ENCODE data around the gene GPR137.

GPR137 gene

DNA sequence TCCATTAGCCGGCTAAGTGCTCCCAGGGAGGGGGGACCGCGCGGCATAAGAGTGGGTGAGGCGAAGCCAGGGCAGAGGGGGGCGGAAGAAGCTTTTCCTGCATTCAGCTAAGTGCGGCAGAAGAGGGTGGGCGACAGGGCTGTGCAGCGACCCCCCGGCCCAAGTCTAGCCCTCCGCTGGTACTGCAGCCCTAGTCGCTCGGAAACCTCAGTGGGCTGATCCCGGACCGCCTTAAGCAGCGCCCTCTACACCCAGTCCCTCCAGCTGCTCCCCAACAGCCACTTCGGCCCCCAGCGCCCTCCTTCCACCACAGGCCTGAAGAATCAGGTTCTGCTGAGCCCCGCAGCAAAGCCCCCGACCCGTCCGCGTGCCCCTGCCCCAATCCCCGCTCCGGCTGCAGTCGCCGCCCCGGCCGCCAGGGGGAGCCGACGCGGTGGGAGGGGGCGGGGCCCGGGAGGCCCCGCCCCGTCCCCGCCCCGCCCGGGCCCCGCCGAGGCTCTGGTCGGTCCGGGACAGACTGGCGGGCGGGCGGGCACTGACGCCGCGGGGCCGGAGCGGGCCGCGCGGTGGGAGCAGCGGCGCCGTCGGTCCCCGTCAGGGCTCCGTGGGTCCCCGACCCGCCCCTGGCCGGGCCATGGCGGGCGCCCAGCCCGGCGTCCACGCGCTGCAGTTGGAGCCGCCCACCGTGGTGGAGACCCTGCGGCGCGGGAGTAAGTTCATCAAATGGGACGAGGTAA, 34.5 kb upstream of the GPR137 start, which contains the start of gene PLCB3:
Gene PLCB3, plus strand, starts transcription at position 515 of the 737 bp plus-strand sequence. Its CDS starts 120 bp downstream, at position 635.
- Histone ChIP-seq H3K9ac (ENCODE audit: insufficient read length) (peak within 1 kb of the TSS; percentile 83), H3K9me3 (ENCODE audit: low read depth, low read length) (no peaks in the 10 kb centered on the region), H3K4me3 (peak within 1 kb of the TSS; percentile 94), H3K27ac (no peak within 1 kb of the TSS), H3K36me3 (ENCODE audit: insufficient read depth, low read length) (peaks cover 10% of the 10 kb centered on the region; the same call in 1 of the 2 replicates)
- no peak for DNase-seq (ENCODE audit: low read depth, low spot score)
- TF ChIP-seq EZH2 (IDR thresholded peaks at IDR 0.05) (no peak), POLR2AphosphoS5 (IDR thresholded peaks at IDR 0.05; ENCODE audit: borderline replicate concordance, low read depth, low read length) (peak; percentile 64; the same call in 1 of the 2 replicates)

DNA sequence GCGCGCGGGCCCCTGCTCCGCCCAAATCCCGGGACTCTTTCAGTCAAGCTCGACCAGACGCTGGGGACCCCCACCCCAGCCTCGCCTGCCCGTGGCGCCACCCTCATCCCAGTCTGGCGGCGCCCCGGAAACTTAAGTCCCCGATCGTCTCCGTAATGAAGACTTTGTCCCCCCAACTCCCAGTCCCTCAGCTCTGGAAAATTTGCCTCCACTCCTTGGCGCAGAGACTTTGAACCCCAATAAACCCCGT, 34.0 kb upstream of the GPR137 start:
- no peak for TF ChIP-seq EZH2 (IDR thresholded peaks at IDR 0.05)
- Histone ChIP-seq H3K27ac (no peak overlapping the region), H3K36me3 (ENCODE audit: insufficient read depth, low read length) (peaks cover 15% of the 10 kb centered on the region; the same call in 1 of the 2 replicates), H3K9ac (ENCODE audit: insufficient read length) (peak overlapping the region; percentile 83), H3K9me3 (ENCODE audit: low read depth, low read length) (no peaks in the 10 kb centered on the region), H3K4me3 (peak overlapping the region; percentile 94)
- no peak for DNase-seq (ENCODE audit: low read depth, low spot score)

DNA sequence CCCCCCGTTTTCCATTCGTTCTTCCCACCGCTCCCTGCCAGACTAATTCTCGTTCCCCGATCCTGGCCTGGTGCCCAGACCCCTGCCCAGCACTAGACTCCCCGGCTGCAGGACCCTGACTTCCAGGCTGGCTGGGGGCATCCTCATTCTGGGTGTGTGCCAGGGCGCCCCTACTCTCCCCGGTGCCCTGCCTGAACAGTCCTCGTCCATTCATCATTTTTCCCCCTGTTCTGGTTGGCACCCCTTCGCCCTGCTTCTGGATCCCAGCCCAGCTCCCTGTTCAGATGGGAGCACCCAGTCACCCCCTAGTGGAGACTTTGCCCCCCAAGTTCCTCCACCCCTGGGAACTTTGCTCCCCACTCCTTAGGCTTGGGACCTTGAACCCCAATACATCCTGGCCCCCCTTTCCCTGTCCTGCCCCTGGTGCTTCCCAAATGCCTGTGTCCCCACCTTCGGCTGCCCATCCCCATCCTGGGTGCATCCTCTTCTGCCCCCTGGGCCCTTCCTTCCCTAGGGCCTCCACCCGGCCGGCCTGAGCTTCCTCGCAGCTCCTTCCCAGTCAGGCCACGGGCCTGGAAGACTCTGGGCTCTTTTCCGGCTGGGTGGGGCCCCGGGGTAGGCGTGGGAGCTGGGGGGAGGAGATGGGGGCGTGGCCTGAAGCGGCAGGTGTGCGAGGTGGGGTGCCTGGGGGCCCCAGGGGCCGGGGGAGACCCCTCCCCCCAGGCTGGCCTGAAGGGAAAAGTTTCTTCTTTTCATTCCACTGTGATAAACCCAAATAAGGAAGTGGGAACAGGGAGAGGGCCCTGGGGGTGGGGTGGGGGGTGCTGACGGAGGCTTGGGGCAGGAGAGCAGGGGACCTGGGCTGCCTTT, 33.4 kb upstream of the GPR137 start:
- H3K9ac ChIP-seq (ENCODE audit: insufficient read length), result peak overlapping the region; percentile 83
- no peak for DNase-seq (ENCODE audit: low read depth, low spot score)
- H3K36me3 ChIP-seq (ENCODE audit: insufficient read depth, low read length), result peaks cover 15% of the 10 kb centered on the region; the same call in 1 of the 2 replicates
- 0 out of 2 replicates have a peak overlapping the region, but pooled peaks have one; percentile 19 for H3K27ac ChIP-seq
- peak; percentile 59; the same call in 1 of the 2 replicates for TF ChIP-seq POLR2AphosphoS5 (IDR thresholded peaks at IDR 0.05; ENCODE audit: borderline replicate concordance, low read depth, low read length)
- no peak for TF ChIP-seq FOXP2 (optimal IDR thresholded peaks at IDR 0.05; ENCODE audit: control extremely low read depth, extremely low read length, insufficient read depth)
- TF ChIP-seq EZH2 (IDR thresholded peaks at IDR 0.05), result no peak
- peak overlapping the region; percentile 94 for H3K4me3 ChIP-seq
- H3K9me3 ChIP-seq (ENCODE audit: low read depth, low read length), result no peaks in the 10 kb centered on the region

DNA sequence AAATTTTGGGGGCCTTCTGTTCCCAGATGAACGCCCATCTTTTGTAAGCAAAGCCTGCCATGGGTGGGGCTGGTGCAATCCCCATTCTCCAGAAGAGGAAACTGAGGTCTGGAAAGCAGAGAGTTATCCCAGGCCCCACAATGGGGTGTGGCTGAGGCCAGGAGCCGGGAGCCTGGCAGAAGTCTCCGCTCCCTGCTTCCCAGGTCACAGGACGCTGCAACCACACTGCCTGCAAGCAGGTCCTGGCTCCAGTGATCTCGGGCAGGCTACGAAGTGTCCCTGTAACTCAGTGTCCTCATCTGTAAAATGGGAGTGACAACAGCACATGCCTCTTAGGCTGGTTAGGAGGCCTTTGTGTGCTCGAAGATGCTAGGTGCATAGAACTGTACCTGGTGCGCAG, 32.6 kb upstream of the GPR137 start:
- no peak overlapping the region for H3K9ac ChIP-seq (ENCODE audit: insufficient read length)
- H3K36me3 ChIP-seq (ENCODE audit: insufficient read depth, low read length), result peaks cover 15% of the 10 kb centered on the region; the same call in 1 of the 2 replicates
- peak overlapping the region; percentile 94 for H3K4me3 ChIP-seq
- DNase-seq (ENCODE audit: low read depth, low spot score), result no peak
- TF ChIP-seq EZH2 (IDR thresholded peaks at IDR 0.05) (no peak), POLR2AphosphoS5 (IDR thresholded peaks at IDR 0.05; ENCODE audit: borderline replicate concordance, low read depth, low read length) (no peak), FOXP2 (optimal IDR thresholded peaks at IDR 0.05; ENCODE audit: control extremely low read depth, extremely low read length, insufficient read depth) (no peak)
- no peaks in the 10 kb centered on the region for H3K9me3 ChIP-seq (ENCODE audit: low read depth, low read length)
- H3K27ac ChIP-seq, result 0 out of 2 replicates have a peak overlapping the region, but pooled peaks have one; percentile 19

DNA sequence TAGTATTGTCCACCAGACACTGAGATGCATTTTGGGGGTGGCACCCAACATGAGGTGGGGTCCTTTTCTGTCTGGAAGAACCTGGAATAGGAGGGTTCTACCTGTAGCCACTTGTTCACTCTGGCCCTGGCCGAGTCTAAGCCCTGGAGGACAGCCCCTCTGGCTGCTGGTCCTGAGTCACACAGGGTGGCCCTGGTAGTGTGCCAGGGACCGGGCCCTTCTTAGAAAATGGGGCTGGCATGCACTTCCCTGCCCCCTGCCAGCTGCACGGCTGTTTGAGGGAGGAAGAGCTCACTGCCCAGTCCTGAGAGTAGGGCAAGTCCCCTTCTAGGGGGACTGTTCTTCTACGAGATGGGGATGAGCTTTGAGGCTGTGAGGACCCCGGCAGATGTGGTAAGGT, 32.2 kb upstream of the GPR137 start:
- TF ChIP-seq FOXP2 (optimal IDR thresholded peaks at IDR 0.05; ENCODE audit: control extremely low read depth, extremely low read length, insufficient read depth) (no peak), EZH2 (IDR thresholded peaks at IDR 0.05) (no peak), POLR2AphosphoS5 (IDR thresholded peaks at IDR 0.05; ENCODE audit: borderline replicate concordance, low read depth, low read length) (no peak)
- H3K4me3 ChIP-seq, result no peak overlapping the region
- DNase-seq (ENCODE audit: low read depth, low spot score), result no peak
- no peaks in the 10 kb centered on the region for H3K9me3 ChIP-seq (ENCODE audit: low read depth, low read length)
- no peak overlapping the region for H3K9ac ChIP-seq (ENCODE audit: insufficient read length)
- peaks cover 17% of the 10 kb centered on the region; the same call in 1 of the 2 replicates for H3K36me3 ChIP-seq (ENCODE audit: insufficient read depth, low read length)
- no peak overlapping the region for H3K27ac ChIP-seq

DNA sequence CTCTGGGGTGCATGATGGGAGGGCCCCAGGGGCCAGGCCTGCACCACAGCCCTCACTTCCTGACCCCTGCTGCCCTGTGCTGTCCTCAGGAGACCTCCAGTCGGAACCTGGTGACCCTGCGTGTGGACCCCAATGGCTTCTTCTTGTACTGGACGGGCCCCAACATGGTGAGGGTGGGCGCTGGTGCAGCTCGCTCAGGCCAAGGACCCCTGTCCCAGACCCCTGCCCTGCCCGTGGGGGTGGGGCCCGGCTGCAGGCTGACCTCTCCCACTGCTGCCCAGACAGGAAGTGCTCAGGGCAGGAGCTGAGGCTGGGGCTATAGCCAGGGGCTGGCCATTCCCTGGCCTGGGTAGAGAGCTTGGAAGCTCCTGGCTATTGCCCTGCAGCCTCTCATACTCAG, 31.3 kb upstream of the GPR137 start:
- Histone ChIP-seq H3K27ac (no peak overlapping the region), H3K36me3 (ENCODE audit: insufficient read depth, low read length) (peaks cover 23% of the 10 kb centered on the region; the same call in 1 of the 2 replicates), H3K9ac (ENCODE audit: insufficient read length) (no peak overlapping the region), H3K9me3 (ENCODE audit: low read depth, low read length) (no peaks in the 10 kb centered on the region), H3K4me3 (no peak overlapping the region)
- no peak for DNase-seq (ENCODE audit: low read depth, low spot score)
- TF ChIP-seq POLR2AphosphoS5 (IDR thresholded peaks at IDR 0.05; ENCODE audit: borderline replicate concordance, low read depth, low read length) (no peak), EZH2 (IDR thresholded peaks at IDR 0.05) (no peak), FOXP2 (optimal IDR thresholded peaks at IDR 0.05; ENCODE audit: control extremely low read depth, extremely low read length, insufficient read depth) (no peak)

DNA sequence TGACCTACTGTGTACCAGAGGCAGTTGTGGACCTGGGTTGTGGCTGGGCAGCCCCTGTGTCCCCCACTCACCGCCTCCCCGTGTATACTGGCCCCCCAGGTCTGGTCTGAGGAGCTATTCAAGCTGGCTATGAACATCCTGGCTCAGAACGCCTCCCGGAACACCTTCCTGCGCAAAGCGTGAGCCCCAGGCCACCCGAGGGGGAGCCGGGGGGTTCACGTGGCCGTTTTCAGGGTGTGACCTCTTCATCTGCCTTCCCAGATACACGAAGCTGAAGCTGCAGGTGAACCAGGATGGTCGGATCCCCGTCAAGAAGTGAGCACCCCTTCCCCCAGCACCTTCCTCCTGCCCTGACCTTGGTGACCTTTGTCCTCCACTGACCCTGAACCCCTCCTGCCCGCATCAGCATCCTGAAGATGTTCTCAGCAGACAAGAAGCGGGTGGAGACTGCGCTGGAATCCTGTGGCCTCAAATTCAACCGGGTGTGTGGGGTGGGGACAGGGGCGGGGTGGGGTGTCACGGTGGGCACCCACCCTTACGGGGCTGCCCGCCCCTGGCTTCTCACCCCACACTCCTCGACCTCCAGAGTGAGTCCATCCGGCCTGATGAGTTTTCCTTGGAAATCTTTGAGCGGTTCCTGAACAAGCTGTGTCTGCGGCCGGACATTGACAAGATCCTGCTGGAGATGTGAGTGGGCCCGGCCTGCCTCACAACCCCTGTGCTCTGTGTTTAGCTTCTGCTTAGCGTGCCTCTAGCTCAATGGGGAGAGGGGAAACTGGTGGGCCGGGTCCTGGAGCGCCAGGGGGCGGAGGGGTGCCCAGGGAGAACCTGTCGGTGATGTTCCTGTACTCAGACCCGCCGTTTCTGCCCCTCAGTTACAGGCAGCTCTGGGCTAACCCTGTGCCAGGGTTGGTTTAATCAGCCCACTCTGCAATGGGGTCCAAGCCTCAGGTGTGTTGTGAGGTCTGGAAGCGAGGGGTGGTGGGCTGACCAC, 30.2 kb upstream of the GPR137 start:
- no peak overlapping the region for H3K4me3 ChIP-seq
- DNase-seq (ENCODE audit: low read depth, low spot score), result no peak
- TF ChIP-seq FOXP2 (optimal IDR thresholded peaks at IDR 0.05; ENCODE audit: control extremely low read depth, extremely low read length, insufficient read depth) (no peak), POLR2AphosphoS5 (IDR thresholded peaks at IDR 0.05; ENCODE audit: borderline replicate concordance, low read depth, low read length) (no peak), EZH2 (IDR thresholded peaks at IDR 0.05) (no peak)
- no peaks in the 10 kb centered on the region for H3K9me3 ChIP-seq (ENCODE audit: low read depth, low read length)
- no peak overlapping the region for H3K27ac ChIP-seq
- peaks cover 31% of the 10 kb centered on the region; the same call in 1 of the 2 replicates for H3K36me3 ChIP-seq (ENCODE audit: insufficient read depth, low read length)
- H3K9ac ChIP-seq (ENCODE audit: insufficient read length), result no peak overlapping the region

Data from SK-N-MC (cell line).